AG09319 (cell line): ENCODE measurements around the gene WIPF1.
"Not testable (repeated sequence)": the region's sequence is repeated elsewhere in the genome, so short reads cannot be mapped to it uniquely, and the experiment has no call there.

Source experiments
- DNase-seq: peaks from one replicate; pipeline ENCODE4 v3.0.0-alpha.2; 2010; ENCODE audit warnings: low read depth; ENCODE audit errors: extremely low read depth
- TF ChIP-seq, protein P1 (sequence below): IDR thresholded peaks from 2 replicates; pipeline ENCODE4 v1.5.1; 2011; ENCODE audit warnings: low read depth, mild to moderate bottlenecking, inconsistent platforms, low read length, moderate library complexity

Gene WIPF1

DNA sequence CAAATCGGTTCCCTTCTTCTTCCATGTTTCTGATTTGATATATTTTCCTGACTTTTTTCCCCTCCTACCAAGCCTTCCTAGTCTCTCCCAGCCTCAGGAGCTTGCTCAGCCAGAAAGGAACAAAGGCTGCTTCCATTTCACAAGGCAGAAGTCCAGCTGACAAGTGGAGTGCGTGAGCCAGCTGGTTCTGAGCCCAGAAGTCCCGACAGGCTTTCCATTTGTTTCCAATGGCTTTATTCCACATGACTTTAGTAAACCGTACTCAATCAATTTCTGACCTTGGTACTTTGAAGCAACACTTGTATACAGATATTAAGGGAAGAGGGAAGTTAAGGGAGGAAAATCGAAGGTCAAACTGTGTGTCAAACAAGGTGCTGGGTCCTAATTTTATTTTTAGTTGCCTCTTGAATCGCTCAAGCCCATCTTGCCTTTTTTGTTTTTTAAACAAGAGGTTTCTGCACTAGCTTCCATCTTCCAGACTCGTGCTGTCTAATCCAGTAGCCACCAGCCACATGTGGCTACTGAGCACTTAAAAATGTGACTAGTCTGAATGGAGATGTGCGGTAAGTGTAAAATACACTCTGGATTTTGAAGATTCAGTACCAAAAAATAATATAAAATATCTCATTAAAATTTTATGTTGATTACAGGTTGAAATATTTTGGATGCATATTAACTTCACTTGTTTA is 36.2 kb downstream of the WIPF1 start:
- TF ChIP-seq, protein P1, sequence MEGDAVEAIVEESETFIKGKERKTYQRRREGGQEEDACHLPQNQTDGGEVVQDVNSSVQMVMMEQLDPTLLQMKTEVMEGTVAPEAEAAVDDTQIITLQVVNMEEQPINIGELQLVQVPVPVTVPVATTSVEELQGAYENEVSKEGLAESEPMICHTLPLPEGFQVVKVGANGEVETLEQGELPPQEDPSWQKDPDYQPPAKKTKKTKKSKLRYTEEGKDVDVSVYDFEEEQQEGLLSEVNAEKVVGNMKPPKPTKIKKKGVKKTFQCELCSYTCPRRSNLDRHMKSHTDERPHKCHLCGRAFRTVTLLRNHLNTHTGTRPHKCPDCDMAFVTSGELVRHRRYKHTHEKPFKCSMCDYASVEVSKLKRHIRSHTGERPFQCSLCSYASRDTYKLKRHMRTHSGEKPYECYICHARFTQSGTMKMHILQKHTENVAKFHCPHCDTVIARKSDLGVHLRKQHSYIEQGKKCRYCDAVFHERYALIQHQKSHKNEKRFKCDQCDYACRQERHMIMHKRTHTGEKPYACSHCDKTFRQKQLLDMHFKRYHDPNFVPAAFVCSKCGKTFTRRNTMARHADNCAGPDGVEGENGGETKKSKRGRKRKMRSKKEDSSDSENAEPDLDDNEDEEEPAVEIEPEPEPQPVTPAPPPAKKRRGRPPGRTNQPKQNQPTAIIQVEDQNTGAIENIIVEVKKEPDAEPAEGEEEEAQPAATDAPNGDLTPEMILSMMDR, result no peak
- peak; percentile 66 for DNase-seq

DNA sequence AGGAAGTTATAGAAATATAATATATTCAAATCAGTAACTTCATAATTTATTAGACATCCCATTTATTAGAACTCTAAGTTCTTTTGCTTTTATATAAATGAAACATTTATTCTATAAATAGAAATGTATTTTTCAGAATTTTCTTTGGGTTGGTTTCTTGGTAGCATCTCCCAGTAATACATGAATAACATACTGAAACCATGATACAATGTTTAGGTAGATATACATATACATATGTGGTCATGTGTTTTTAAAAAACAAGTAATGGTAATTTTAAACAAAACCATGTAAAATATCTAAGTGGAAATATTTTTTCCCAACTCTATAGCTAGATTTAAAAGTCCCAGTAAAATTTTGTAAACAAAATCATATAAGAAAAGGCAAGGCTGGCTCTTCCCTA is 36.9 kb downstream of the WIPF1 start:
- no peak for DNase-seq
- TF ChIP-seq, protein P1, result no peak

DNA sequence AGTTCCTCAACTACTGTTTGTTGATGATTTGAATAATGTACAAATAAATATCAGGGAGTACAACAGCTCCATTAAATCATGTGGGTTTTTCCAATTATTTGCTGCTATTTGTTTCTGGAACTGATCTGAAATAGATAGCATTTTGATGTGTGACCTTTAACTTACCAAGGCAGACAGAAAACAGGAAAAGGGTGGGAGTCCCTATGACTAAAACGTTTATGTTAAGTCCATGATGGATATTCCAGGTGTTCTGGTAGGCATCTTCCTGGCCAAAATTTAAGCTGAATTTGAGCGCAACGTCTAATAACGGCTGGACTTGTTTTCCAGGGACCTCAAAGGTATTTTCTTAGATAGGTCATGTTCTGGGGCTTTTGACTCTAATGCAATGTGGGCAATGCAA is 41.6 kb downstream of the WIPF1 start:
- TF ChIP-seq, protein P1, result no peak
- DNase-seq, result no peak

DNA sequence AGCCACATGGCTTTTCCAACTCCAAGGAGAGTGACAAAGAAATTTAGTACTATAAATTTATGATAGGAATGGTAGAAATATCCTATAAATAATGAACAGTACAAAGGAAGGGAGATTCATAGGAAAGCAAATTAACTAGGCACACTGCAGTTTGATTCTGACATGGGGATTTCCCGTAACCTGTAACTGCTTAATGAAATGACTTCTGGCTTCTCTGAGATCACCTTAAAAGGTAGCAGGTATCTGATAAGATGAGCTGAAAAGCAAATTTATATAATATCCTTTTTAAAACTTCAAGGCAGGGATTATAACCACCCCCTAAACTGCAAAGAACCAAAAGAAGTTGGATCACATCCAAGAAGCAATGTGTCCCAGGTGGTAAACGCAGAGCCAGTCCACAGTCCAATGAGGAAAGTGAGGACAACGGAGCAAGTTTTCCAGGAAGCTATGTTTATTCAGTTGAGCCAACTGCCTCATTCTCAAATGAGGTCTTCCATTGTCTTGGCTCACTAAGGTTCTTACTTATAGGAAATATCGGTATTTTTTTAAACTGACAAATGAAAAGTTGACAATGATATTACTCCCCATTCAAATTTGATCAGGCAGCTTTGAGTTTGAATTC is 43.0 kb downstream of the WIPF1 start:
- TF ChIP-seq, protein P1, result no peak
- no peak for DNase-seq

DNA sequence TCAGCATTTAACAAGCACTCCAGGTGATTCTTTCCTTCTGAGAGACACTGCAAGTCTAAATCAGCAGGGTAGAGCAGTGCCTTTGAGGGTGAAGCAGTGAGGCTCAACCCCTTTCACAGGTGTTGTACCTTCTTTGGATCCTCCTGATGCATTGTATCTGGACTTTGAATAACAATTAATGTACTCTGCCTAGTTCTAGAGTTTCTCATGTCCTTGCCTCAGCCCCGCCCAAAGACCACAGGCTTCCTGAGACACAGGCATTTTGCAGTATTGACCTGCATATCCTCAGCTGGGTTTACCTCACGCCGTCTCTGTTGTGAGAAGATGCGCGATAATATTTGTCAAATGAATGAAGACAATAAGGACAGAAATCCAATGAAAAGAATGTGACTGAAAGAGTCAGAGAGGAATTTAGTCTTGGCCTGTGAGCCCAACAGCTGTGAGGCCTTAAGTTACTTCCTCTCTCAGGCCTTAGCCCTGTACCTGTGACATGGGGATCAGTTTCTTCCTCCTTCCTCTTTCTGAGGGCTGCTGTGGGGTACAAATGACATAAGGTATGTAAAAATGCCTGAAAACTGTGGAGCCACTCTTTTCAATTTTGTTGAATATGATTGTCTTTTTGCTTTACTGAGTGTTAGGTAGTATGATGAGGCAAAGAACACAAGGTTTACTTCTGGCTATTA is 43.7 kb downstream of the WIPF1 start:
- TF ChIP-seq, protein P1, result no peak
- no peak for DNase-seq

DNA sequence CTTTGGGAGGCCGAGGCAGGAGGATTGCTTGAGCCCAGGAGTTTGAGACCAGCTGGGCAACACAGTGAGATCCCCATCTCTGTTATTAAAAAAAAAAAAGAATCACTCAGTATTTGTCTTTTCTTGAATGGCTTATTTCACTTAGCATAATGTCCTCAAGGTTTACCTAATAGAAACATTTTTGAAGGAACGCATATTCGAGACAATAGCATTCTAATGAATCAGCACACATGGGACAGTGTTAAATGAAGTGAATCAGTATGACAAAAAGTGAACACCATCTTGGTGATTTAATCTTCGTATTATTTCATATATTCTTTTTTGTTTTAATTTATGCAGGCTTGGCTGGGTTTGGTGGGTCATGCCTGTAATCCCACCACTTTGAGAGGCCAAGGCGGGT is 44.7 kb downstream of the WIPF1 start:
- no peak for DNase-seq
- TF ChIP-seq, protein P1, result no peak

DNA sequence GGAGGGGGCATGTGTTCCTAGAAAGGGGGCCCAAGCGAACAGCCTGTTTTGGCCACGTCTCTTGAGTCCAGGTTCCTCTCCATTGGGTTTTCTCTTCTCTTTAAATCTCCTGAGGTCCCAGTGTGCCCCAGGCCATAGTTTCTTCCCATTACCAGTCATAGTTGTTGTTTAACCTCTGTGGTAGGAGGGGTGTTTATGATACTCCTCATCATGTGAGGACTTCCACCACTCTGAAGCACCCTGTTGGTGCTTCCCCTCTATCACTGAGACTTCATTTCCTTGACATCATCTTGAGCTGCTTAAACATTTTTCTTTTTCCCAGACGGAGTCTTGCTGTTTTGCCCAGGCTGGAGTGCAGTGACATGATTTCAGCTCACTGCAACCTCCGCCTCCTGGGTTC is 45.9 kb downstream of the WIPF1 start:
- no peak for DNase-seq
- TF ChIP-seq, protein P1, result no peak

DNA sequence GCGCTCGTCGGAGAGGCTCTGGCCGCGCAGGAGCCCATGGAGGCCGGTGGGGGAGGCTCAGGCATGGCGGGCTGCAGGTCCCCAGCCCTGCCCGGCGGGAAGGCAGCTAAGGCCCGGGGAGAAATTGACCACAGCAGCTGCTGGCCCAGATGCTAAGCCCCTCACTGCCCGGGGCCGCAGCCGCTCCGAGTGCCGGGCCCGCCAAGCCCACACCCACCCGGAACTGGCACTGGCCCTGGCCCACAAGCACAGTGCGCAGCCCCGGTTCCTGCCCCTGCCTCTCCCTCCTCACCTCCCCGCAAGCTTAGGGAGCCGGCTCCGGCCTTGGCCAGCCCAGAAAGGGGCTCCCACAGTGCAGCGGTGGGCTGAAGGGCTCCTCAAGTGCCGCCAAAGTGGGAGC is 49.0 kb downstream of the WIPF1 start:
- DNase-seq, result not testable (repeated sequence)

DNA sequence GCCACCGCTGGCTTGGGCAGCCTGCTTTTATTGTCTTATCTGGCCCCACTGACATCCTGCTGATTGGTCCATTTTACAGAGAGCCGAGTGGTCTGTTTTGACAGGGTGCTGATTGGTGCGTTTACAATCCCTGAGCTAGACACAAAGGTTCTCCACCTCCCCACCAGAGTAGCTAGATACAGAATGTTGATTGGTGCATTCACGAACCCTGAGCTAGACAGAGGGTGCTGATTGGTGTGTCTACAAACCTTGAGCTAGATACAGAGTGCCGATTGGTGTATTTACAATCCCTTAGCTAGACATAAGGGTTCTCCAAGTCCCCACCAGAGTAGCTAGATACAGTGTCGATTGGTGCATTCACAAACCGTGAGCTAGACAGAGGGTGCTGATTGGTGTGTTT is 49.6 kb downstream of the WIPF1 start:
- not testable (repeated sequence) for DNase-seq
